OCI-LY1 (cell line): ENCODE data around the gene DDI2.

Experiments
- H2AFZ ChIP-seq: fragments of 200-600 bp; sonication (generic), shearing (Covaris generic); 2 replicates; pipeline ENCODE4 v1.6.0; 2014; ENCODE audit warnings: antibody characterized with exemption, mild to moderate bottlenecking, low read length
- H3F3A ChIP-seq: fragments of 200-600 bp; sonication (generic), shearing (Covaris generic); 2 replicates; pipeline ENCODE4 v1.6.0; 2014; ENCODE audit warnings: mild to moderate bottlenecking, antibody characterized with exemption, low read length, moderate library complexity; ENCODE audit not compliant: insufficient read depth
- H3K27ac ChIP-seq: fragments of 200-600 bp; sonication (generic); 2 replicates; pipeline ENCODE4 v1.5.1; 2014; ENCODE audit warnings: low read length, mixed run types, mild to moderate bottlenecking, low read depth; ENCODE audit not compliant: poor library complexity, severe bottlenecking
- H3K27me3 ChIP-seq: fragments of 200-600 bp; sonication (generic); 2 replicates; pipeline ENCODE4 v1.6.0; 2014; ENCODE audit warnings: antibody characterized with exemption, mild to moderate bottlenecking, low read length, moderate library complexity; ENCODE audit not compliant: insufficient read depth
- H3K36me3 ChIP-seq: fragments of 200-600 bp; sonication (generic); 2 replicates; pipeline ENCODE4 v1.6.1; 2014; ENCODE audit warnings: mild to moderate bottlenecking, antibody characterized with exemption, low read length, moderate library complexity, mixed read lengths; ENCODE audit not compliant: insufficient read depth
- H3K4me1 ChIP-seq: fragments of 200-600 bp; sonication (generic); 2 replicates; pipeline ENCODE4 v1.5.1; 2014; ENCODE audit warnings: mild to moderate bottlenecking, low read length, moderate library complexity; ENCODE audit not compliant: insufficient read depth, severe bottlenecking
- H3K4me2 ChIP-seq: fragments of 200-600 bp; sonication (generic), shearing (Covaris generic); 2 replicates; pipeline ENCODE4 v1.6.1; 2014; ENCODE audit warnings: low read length
- H3K4me3 ChIP-seq: fragments of 200-600 bp; sonication (generic); 2 replicates; pipeline ENCODE4 v1.5.1; 2014; ENCODE audit warnings: low read length, low read depth, mild to moderate bottlenecking, mixed read lengths; ENCODE audit not compliant: poor library complexity, severe bottlenecking
- H3K79me2 ChIP-seq: fragments of 200-600 bp; shearing (Covaris generic); 2 replicates; pipeline ENCODE4 v1.6.1; 2016; ENCODE audit warnings: mixed run types, low read length, mixed read lengths; ENCODE audit not compliant: insufficient read depth
- H3K9ac ChIP-seq: fragments of 200-600 bp; sonication (generic), shearing (Covaris generic); 2 replicates; pipeline ENCODE4 v1.6.1; 2014; ENCODE audit warnings: mild to moderate bottlenecking, low read length, mixed read lengths
- H3K9me2 ChIP-seq: fragments of 200-600 bp; sonication (generic), shearing (Covaris generic); 2 replicates; pipeline ENCODE4 v1.6.1; 2014; ENCODE audit warnings: low read depth, mild to moderate bottlenecking, low read length, mixed read lengths
- H3K9me3 ChIP-seq: fragments of 200-600 bp; shearing (Covaris generic); 2 replicates; pipeline ENCODE4 v1.6.1; 2014; ENCODE audit warnings: low read length, mixed read lengths
- H4K20me1 ChIP-seq: fragments of 200-600 bp; sonication (generic), shearing (Covaris generic); 2 replicates; pipeline ENCODE4 v1.6.0; 2016; ENCODE audit warnings: mild to moderate bottlenecking, low read length; ENCODE audit not compliant: insufficient read depth
- EZH2 ChIP-seq: fragments of 200-600 bp; sonication (generic), shearing (Covaris generic); IDR thresholded peaks from 2 replicates; pipeline ENCODE4 v1.8.0; 2017; ENCODE audit warnings: borderline replicate concordance, mixed run types, mild to moderate bottlenecking, antibody characterized with exemption, low read length, moderate library complexity, mixed read lengths
- TF ChIP-seq, protein P1 (sequence below): fragments of 200-600 bp; sonication (generic), shearing (Covaris generic); IDR thresholded peaks from 2 replicates; pipeline ENCODE4 v1.5.1; 2017; ENCODE audit warnings: mild to moderate bottlenecking, antibody characterized with exemption, low read length, moderate library complexity, mixed read lengths

The DDI2 gene

DNA sequence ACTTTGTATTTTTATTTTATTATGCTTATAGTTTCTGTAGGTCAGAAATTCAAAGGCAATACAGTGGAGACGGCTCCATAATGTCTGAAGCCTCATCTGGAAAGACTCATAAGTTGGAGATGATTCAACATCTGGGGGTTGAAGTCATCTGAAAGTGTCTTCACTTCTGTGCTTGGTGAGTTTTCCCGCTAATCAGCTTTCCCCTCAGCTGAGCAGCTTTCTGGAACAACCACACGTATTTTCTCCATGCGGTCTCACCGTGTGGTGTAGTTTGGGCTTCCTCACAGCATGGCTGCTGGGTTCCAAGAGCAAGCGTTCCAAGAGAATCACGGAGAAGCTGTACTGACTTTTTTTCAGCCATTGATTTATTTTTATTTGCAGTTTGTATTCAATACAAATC is 7.6 kb upstream of the DDI2 start:
- no peak overlapping the region for H3K4me3 ChIP-seq
- no peaks in the 10 kb centered on the region for H3K36me3 ChIP-seq
- H4K20me1 ChIP-seq = no peaks in the 10 kb centered on the region
- TF ChIP-seq EZH2 = no peak
- TF ChIP-seq, protein P1, sequence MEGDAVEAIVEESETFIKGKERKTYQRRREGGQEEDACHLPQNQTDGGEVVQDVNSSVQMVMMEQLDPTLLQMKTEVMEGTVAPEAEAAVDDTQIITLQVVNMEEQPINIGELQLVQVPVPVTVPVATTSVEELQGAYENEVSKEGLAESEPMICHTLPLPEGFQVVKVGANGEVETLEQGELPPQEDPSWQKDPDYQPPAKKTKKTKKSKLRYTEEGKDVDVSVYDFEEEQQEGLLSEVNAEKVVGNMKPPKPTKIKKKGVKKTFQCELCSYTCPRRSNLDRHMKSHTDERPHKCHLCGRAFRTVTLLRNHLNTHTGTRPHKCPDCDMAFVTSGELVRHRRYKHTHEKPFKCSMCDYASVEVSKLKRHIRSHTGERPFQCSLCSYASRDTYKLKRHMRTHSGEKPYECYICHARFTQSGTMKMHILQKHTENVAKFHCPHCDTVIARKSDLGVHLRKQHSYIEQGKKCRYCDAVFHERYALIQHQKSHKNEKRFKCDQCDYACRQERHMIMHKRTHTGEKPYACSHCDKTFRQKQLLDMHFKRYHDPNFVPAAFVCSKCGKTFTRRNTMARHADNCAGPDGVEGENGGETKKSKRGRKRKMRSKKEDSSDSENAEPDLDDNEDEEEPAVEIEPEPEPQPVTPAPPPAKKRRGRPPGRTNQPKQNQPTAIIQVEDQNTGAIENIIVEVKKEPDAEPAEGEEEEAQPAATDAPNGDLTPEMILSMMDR = no peak
- no peaks in the 10 kb centered on the region for H3F3A ChIP-seq
- no peaks in the 10 kb centered on the region for H3K9me3 ChIP-seq
- no peaks in the 10 kb centered on the region for H3K9me2 ChIP-seq
- H3K9ac ChIP-seq = no peak overlapping the region
- H3K79me2 ChIP-seq = no peaks in the 10 kb centered on the region
- no peak overlapping the region for H3K4me2 ChIP-seq
- no peak overlapping the region for H2AFZ ChIP-seq
- no peaks in the 10 kb centered on the region for H3K4me1 ChIP-seq
- no peaks in the 10 kb centered on the region for H3K27me3 ChIP-seq
- H3K27ac ChIP-seq = no peak overlapping the region

DNA sequence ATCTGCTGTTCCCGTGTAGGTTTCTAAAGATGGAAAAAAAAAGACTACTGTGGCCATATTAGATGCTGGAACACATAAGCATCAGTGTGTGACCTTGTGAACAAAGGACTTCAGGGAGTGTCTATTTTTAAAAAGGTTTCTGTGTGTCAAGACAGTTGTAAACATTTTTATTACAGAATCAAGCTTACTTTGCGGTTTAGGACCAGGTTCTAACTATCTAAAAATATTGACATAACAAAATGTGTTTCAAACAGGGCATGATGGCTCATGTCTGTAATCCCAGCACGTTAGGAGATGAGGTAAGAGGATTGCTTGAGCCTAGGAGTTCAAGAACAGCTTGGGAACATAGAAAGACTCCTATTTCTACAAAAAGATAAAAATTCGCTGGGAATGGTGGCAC is 7.1 kb upstream of the DDI2 start:
- Histone ChIP-seq H3K9me3 (no peaks in the 10 kb centered on the region), H3K9me2 (no peaks in the 10 kb centered on the region), H3K4me3 (no peak overlapping the region), H3K79me2 (no peaks in the 10 kb centered on the region), H3F3A (no peaks in the 10 kb centered on the region), H3K9ac (no peak overlapping the region), H3K4me2 (no peak overlapping the region), H3K36me3 (no peaks in the 10 kb centered on the region), H3K4me1 (no peaks in the 10 kb centered on the region), H3K27ac (no peak overlapping the region), H2AFZ (no peak overlapping the region), H3K27me3 (no peaks in the 10 kb centered on the region), H4K20me1 (no peaks in the 10 kb centered on the region)
- no peak for TF ChIP-seq EZH2
- TF ChIP-seq, protein P1 = no peak

DNA sequence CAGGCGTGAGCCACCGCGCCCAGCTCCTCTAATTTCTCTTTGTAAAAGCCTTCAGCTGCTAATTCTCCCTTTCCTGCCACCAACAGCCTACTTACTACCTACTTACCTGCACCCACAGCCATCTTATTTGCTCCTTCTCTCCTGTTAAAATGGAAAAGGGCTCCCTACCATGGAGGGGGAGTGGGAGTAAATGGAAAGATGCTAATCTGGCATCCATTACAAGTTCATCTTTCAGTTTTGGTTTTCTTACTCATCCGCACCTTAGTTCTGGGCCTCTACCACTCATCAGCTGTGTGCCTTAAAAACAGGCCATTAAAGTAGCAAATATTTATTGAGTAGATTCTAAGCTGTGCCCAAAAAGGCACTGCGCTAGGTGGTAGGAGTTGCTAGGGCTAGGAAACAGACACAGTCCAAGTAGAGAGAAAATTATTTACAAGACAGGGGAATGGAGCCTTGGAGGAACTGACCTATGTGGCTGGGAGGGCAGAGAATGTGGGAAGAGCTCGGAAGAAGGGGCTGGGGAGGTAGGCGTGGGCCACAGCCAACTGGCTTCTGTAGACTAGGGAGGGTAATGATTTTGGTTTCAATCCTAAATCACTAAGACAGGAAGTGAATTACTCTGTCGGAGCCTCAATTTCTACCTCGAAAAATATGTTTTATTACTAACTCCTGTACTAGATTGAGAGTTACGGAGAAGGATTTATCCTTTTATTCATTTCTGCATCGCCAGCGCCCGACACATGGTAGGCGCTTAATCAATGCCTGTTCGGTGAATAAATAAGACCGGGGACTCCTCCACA is 685 bp upstream of the DDI2 start:
- peaks cover 30% of the 10 kb centered on the region for H3K4me1 ChIP-seq
- no peaks in the 10 kb centered on the region for H3K9me3 ChIP-seq
- TF ChIP-seq, protein P1 = no peak
- TF ChIP-seq EZH2 = no peak
- no peaks in the 10 kb centered on the region for H3F3A ChIP-seq
- H3K27ac ChIP-seq = no peak overlapping the region
- H3K9me2 ChIP-seq = no peaks in the 10 kb centered on the region
- H3K4me2 ChIP-seq = peak overlapping the region; percentile 84
- peaks cover 9% of the 10 kb centered on the region; the same call in 1 of the 2 replicates for H3K36me3 ChIP-seq
- H3K79me2 ChIP-seq = peaks cover 40% of the 10 kb centered on the region
- H3K9ac ChIP-seq = peak overlapping the region; percentile 61
- H3K27me3 ChIP-seq = no peaks in the 10 kb centered on the region
- H3K4me3 ChIP-seq = peak overlapping the region; percentile 94
- H2AFZ ChIP-seq = peak overlapping the region; percentile 85
- H4K20me1 ChIP-seq = no peaks in the 10 kb centered on the region
